PC-3 (cell line): ENCODE measurements around the gene GNPDA1. TPM values are rescaled to one million over a fixed set of nuclear protein-coding genes. Genes with fewer than 3 reads are reported as not detected.

ENCODE experiments used
- ATAC-seq: fragments of 200-7000 bp; cut with Tn5 transposase; 2 replicates; pipeline ENCODE4 v1.9.1; 2020; ENCODE audit warnings: mild to moderate bottlenecking, moderate library complexity
- BruUV-seq: library from RNA; stranded (reverse); fragments of 400-500 nt; replicated peaks from 2 replicates; lab custom pipeline; 2021; lab: Mats Ljungman, UMichigan
- CTCF ChIA-PET: fragments of 300-600 bp; sonication (Branson Sonifier 250); formaldehyde crosslinking; loops from one replicate; lab custom pipeline; 2022; ENCODE audit warnings: antibody characterized with exemption; lab: Charles Lee
- POLR2A ChIA-PET: fragments of 300-600 bp; sonication (Branson Sonifier 250); formaldehyde crosslinking; loops from one replicate; lab custom pipeline; 2022; ENCODE audit warnings: antibody characterized with exemption; ENCODE audit not compliant: unreplicated experiment; lab: Charles Lee
- DNase-seq: peaks from one replicate; pipeline ENCODE4 v3.0.0-alpha.2; 2015
- H2AFZ ChIP-seq: fragments of 300-600 bp; sonication (generic); 2 replicates; pipeline ENCODE4 v1.6.0; 2016; ENCODE audit warnings: antibody characterized with exemption, low read length
- H3F3A ChIP-seq: fragments of 300-600 bp; sonication (generic); one replicate; pipeline ENCODE4 v1.6.0; 2017; ENCODE audit warnings: antibody characterized with exemption, low read length, control low read depth, mild to moderate bottlenecking; ENCODE audit not compliant: unreplicated experiment
- H3K27ac ChIP-seq: fragments of 300-600 bp; sonication (generic); 2 replicates; pipeline ENCODE4 v1.5.1; 2016; ENCODE audit warnings: mild to moderate bottlenecking, low read length
- H3K27me3 ChIP-seq: fragments of 300-600 bp; sonication (generic); 2 replicates; pipeline ENCODE4 v1.6.1; 2016; ENCODE audit warnings: low read length, mixed read lengths
- H3K36me3 ChIP-seq: fragments of 300-600 bp; sonication (generic); 2 replicates; pipeline ENCODE4 v1.6.1; 2016; ENCODE audit warnings: low read depth, mixed run types, low read length, mixed read lengths
- H3K4me1 ChIP-seq: fragments of 300-600 bp; sonication (generic); 2 replicates; pipeline ENCODE4 v1.5.1; 2016; ENCODE audit warnings: low read length; ENCODE audit not compliant: insufficient read depth
- H3K4me2 ChIP-seq: fragments of 300-600 bp; sonication (generic); 2 replicates; pipeline ENCODE4 v1.6.0; 2016; ENCODE audit warnings: low read length
- H3K4me3 ChIP-seq: fragments of 300-600 bp; sonication (generic); 2 replicates; pipeline ENCODE4 v1.5.1; 2016; ENCODE audit warnings: mild to moderate bottlenecking, low read length, mixed read lengths
- H3K79me2 ChIP-seq: fragments of 300-600 bp; sonication (generic); 2 replicates; pipeline ENCODE4 v1.6.1; 2017; ENCODE audit warnings: low read length, mixed read lengths
- H3K9ac ChIP-seq: fragments of 300-600 bp; sonication (generic); 2 replicates; pipeline ENCODE4 v1.6.0; 2016; ENCODE audit warnings: mild to moderate bottlenecking, low read length
- H3K9me2 ChIP-seq: fragments of 300-600 bp; sonication (generic); replicated peaks from 2 replicates; pipeline ENCODE4 v1.6.1; 2016; ENCODE audit warnings: mixed run types, low read length, mixed read lengths
- H3K9me3 ChIP-seq: fragments of 300-600 bp; sonication (generic); 2 replicates; pipeline ENCODE4 v1.6.1; 2016; ENCODE audit warnings: low read length, mixed read lengths
- H4K20me1 ChIP-seq: fragments of 300-600 bp; sonication (generic); 2 replicates; pipeline ENCODE4 v1.6.1; 2016; ENCODE audit warnings: low read length, mixed read lengths
- CTCF ChIP-seq: fragments of 300-600 bp; sonication (generic); conservative IDR thresholded peaks from 2 replicates; pipeline ENCODE4 v1.5.1; 2017; ENCODE audit warnings: antibody characterized with exemption, low read depth, mild to moderate bottlenecking, low read length
- EZH2 ChIP-seq: fragments of 300-600 bp; sonication (generic); IDR thresholded peaks from one replicate; pipeline ENCODE4 v1.6.1; 2017; ENCODE audit warnings: antibody characterized with exemption, mild to moderate bottlenecking, low read length; ENCODE audit not compliant: unreplicated experiment
- EZH2phosphoT487 ChIP-seq: fragments of 300-600 bp; sonication (generic); IDR thresholded peaks from 2 replicates; pipeline ENCODE4 v1.6.1; 2018; ENCODE audit warnings: mild to moderate bottlenecking, antibody characterized with exemption, low read length, borderline replicate concordance
- intact Hi-C: fragments of 100-400 bp; cut with micrococcal nuclease; formaldehyde crosslinking; loops from 2 replicates; pipeline ENCODE4 v1.9.0; 2023
- total RNA-seq: library from RNA; depleted of rRNA; stranded (reverse); fragments of >200 nt; gene quantifications from 2 replicates; pipeline ENCODE4 v1.2.3, GENCODE V29; 2014

The GNPDA1 gene
- total RNA-seq, 1 experiment from 2014 or later: 34.7 TPM

GRCh38 chr5:141997358-141997960 is 15.4 kb downstream of the GNPDA1 start:
- H3K27me3 ChIP-seq: no peaks in the 10 kb centered on the region
- H3K4me3 ChIP-seq: no peak overlapping the region
- no peak for ATAC-seq
- no peak for DNase-seq
- H2AFZ ChIP-seq: no peak overlapping the region
- no peak overlapping the region for H3K9ac ChIP-seq
- H4K20me1 ChIP-seq: no peaks in the 10 kb centered on the region
- no peak overlapping the region for H3K27ac ChIP-seq
- H3K9me3 ChIP-seq: no peaks in the 10 kb centered on the region
- TF ChIP-seq EZH2: no peak
- TF ChIP-seq EZH2phosphoT487: no peak
- TF ChIP-seq CTCF: no peak
- ChIA-PET CTCF (no interaction called here), POLR2A (no interaction called here)
- no peaks in the 10 kb centered on the region for H3K4me1 ChIP-seq
- peaks cover 12% of the 10 kb centered on the region for H3K36me3 ChIP-seq
- H3K9me2 ChIP-seq: no peaks in the 10 kb centered on the region
- H3K4me2 ChIP-seq: no peak overlapping the region
- intact Hi-C loops: no loop called here
- no peaks in the 10 kb centered on the region for H3K79me2 ChIP-seq
- H3F3A ChIP-seq: no peaks in the 10 kb centered on the region
- no TSS peak for BruUV-seq

GRCh38 chr5:141995656-141996055 is 17.2 kb downstream of the GNPDA1 start:
- H3K27me3 ChIP-seq: no peaks in the 10 kb centered on the region
- peaks cover 9% of the 10 kb centered on the region for H3K36me3 ChIP-seq
- no peak overlapping the region for H2AFZ ChIP-seq
- POLR2A ChIA-PET: no interaction called here
- TF ChIP-seq EZH2phosphoT487: no peak
- no peak for TF ChIP-seq EZH2
- TF ChIP-seq CTCF: no peak
- no peak for DNase-seq
- no peaks in the 10 kb centered on the region for H4K20me1 ChIP-seq
- H3K27ac ChIP-seq: no peak overlapping the region
- intact Hi-C loops: no loop called here
- no peaks in the 10 kb centered on the region for H3K79me2 ChIP-seq
- H3K9me3 ChIP-seq: no peaks in the 10 kb centered on the region
- no TSS peak for BruUV-seq
- H3K4me1 ChIP-seq: no peaks in the 10 kb centered on the region
- H3K9ac ChIP-seq: no peak overlapping the region
- ATAC-seq: no peak
- H3K4me3 ChIP-seq: no peak overlapping the region
- CTCF ChIA-PET: no interaction called here
- no peaks in the 10 kb centered on the region for H3K9me2 ChIP-seq
- no peaks in the 10 kb centered on the region for H3F3A ChIP-seq
- no peak overlapping the region for H3K4me2 ChIP-seq

- H3K36me3 ChIP-seq: peaks cover 9% of the 10 kb centered on the region
- H3F3A ChIP-seq: no peaks in the 10 kb centered on the region
- no peak overlapping the region for H3K9ac ChIP-seq
- no peaks in the 10 kb centered on the region for H3K27me3 ChIP-seq
- no peaks in the 10 kb centered on the region for H4K20me1 ChIP-seq
- no peaks in the 10 kb centered on the region for H3K9me2 ChIP-seq
- DNase-seq (no peak), ATAC-seq (no peak)
- no peaks in the 10 kb centered on the region for H3K9me3 ChIP-seq
- H3K27ac ChIP-seq: no peak overlapping the region
- TF ChIP-seq EZH2phosphoT487 (no peak), EZH2 (no peak), CTCF (no peak)
- no peaks in the 10 kb centered on the region for H3K4me1 ChIP-seq
- ChIA-PET CTCF (no interaction called here), POLR2A (interaction anchor here (0.5 kb wide), 1 partner anchor 21 kb away, joined by 6 read pairs; no protein-coding TSS in a partner anchor)
- no TSS peak for BruUV-seq
- H3K4me3 ChIP-seq: no peak overlapping the region
- no peak overlapping the region for H3K4me2 ChIP-seq
- no peaks in the 10 kb centered on the region for H3K79me2 ChIP-seq
- no peak overlapping the region for H2AFZ ChIP-seq
- intact Hi-C loops: no loop called here
These were observed 18.2 kb downstream of the GNPDA1 start for GRCh38 chr5:141994511-141995136.
